MM.1S (cell line): ENCODE measurements around the gene CYP26C1.

ENCODE experiments used
- DNase-seq: peaks from one replicate; pipeline ENCODE4 v3.0.0-alpha.2; 2015
- H2AFZ ChIP-seq: fragments of 300-600 bp; sonication (generic); 2 replicates; pipeline ENCODE4 v1.6.0; 2016; ENCODE audit warnings: antibody characterized with exemption, low read length
- H3F3A ChIP-seq: fragments of 300-600 bp; sonication (generic); 2 replicates; pipeline ENCODE4 v1.6.1; 2016; ENCODE audit warnings: mild to moderate bottlenecking, antibody characterized with exemption, low read length, moderate library complexity, mixed read lengths; ENCODE audit not compliant: insufficient read depth
- H3K27ac ChIP-seq: fragments of 300-600 bp; sonication (generic); 2 replicates; pipeline ENCODE4 v1.5.1; 2016; ENCODE audit warnings: mild to moderate bottlenecking, low read length
- H3K27me3 ChIP-seq: fragments of 300-600 bp; sonication (generic); replicated peaks from 2 replicates; pipeline ENCODE4 v1.6.0; 2016; ENCODE audit warnings: low read length; ENCODE audit not compliant: insufficient read depth
- H3K36me3 ChIP-seq: fragments of 300-600 bp; sonication (generic); replicated peaks from 2 replicates; pipeline ENCODE4 v1.6.1; 2016; ENCODE audit warnings: mild to moderate bottlenecking, low read length, mixed read lengths; ENCODE audit not compliant: insufficient read depth
- H3K4me1 ChIP-seq: fragments of 300-600 bp; sonication (generic); 2 replicates; pipeline ENCODE4 v1.6.1; 2016; ENCODE audit warnings: low read length, mixed read lengths
- H3K4me2 ChIP-seq: fragments of 300-600 bp; sonication (generic); 2 replicates; pipeline ENCODE4 v1.6.0; 2016; ENCODE audit warnings: low read depth, low read length
- H3K4me3 ChIP-seq: fragments of 300-600 bp; sonication (generic); 2 replicates; pipeline ENCODE4 v1.5.1; 2016; ENCODE audit warnings: low read length, mixed read lengths
- H3K79me2 ChIP-seq: fragments of 300-600 bp; sonication (generic); 2 replicates; pipeline ENCODE4 v1.6.1; 2016; ENCODE audit warnings: mixed run types, low read length, mixed read lengths
- H3K9ac ChIP-seq: fragments of 300-600 bp; sonication (generic); 2 replicates; pipeline ENCODE4 v1.6.1; 2016; ENCODE audit warnings: low read length, mixed read lengths
- H3K9me2 ChIP-seq: fragments of 300-600 bp; sonication (generic); replicated peaks from 2 replicates; pipeline ENCODE4 v1.6.1; 2016; ENCODE audit warnings: mild to moderate bottlenecking, low read length, mixed read lengths; ENCODE audit not compliant: insufficient read depth
- H3K9me3 ChIP-seq: fragments of 300-600 bp; sonication (generic); replicated peaks from 2 replicates; pipeline ENCODE4 v1.6.1; 2016; ENCODE audit warnings: mild to moderate bottlenecking, low read length, mixed read lengths; ENCODE audit not compliant: insufficient read depth
- H4K20me1 ChIP-seq: fragments of 300-600 bp; sonication (generic); 2 replicates; pipeline ENCODE4 v1.6.1; 2016; ENCODE audit warnings: mild to moderate bottlenecking, low read length, moderate library complexity, mixed read lengths; ENCODE audit not compliant: insufficient read depth
- CTCF ChIP-seq: fragments of 300-600 bp; sonication (generic); IDR thresholded peaks from 2 replicates; pipeline ENCODE4 v1.5.1; 2016; ENCODE audit warnings: antibody characterized with exemption, low read length, mixed read lengths
- EZH2 ChIP-seq: fragments of 300-600 bp; sonication (generic); optimal IDR thresholded peaks from 2 replicates; pipeline ENCODE3; 2017; ENCODE audit warnings: low read depth, mild to moderate bottlenecking, antibody characterized with exemption, low read length, mixed read lengths
- EZH2phosphoT487 ChIP-seq: fragments of 300-600 bp; sonication (generic); IDR thresholded peaks from 2 replicates; pipeline ENCODE4 v1.6.1; 2018; ENCODE audit warnings: antibody characterized with exemption, low read length

Gene CYP26C1

GRCh38 chr10:93026072-93026471 is 34.5 kb upstream of the CYP26C1 start:
- Histone ChIP-seq H3K4me1 (peaks cover 5% of the 10 kb centered on the region), H3K27me3 (no peaks in the 10 kb centered on the region), H3K79me2 (no peaks in the 10 kb centered on the region), H3F3A (peaks cover 2% of the 10 kb centered on the region; the same call in 1 of the 2 replicates), H3K9me3 (no peaks in the 10 kb centered on the region), H3K4me2 (no peak overlapping the region), H2AFZ (no peak overlapping the region), H4K20me1 (no peaks in the 10 kb centered on the region), H3K36me3 (no peaks in the 10 kb centered on the region), H3K9me2 (no peaks in the 10 kb centered on the region), H3K4me3 (no peak overlapping the region), H3K9ac (no peak overlapping the region), H3K27ac (no peak overlapping the region)
- TF ChIP-seq EZH2 = no peak
- no peak for TF ChIP-seq EZH2phosphoT487
- no peak for TF ChIP-seq CTCF
- no peak for DNase-seq

- H3F3A ChIP-seq = peaks cover 13% of the 10 kb centered on the region
- TF ChIP-seq EZH2 = no peak
- no peak for TF ChIP-seq EZH2phosphoT487
- no peak for TF ChIP-seq CTCF
- H3K9me2 ChIP-seq = no peaks in the 10 kb centered on the region
- H4K20me1 ChIP-seq = no peaks in the 10 kb centered on the region
- no peak overlapping the region for H3K4me2 ChIP-seq
- H2AFZ ChIP-seq = no peak overlapping the region
- no peak overlapping the region for H3K4me3 ChIP-seq
- no peak overlapping the region for H3K27ac ChIP-seq
- H3K9me3 ChIP-seq = no peaks in the 10 kb centered on the region
- DNase-seq = no peak
- H3K79me2 ChIP-seq = no peaks in the 10 kb centered on the region
- H3K4me1 ChIP-seq = peaks cover 15% of the 10 kb centered on the region
- H3K36me3 ChIP-seq = no peaks in the 10 kb centered on the region
- H3K9ac ChIP-seq = no peak overlapping the region
- no peaks in the 10 kb centered on the region for H3K27me3 ChIP-seq
Measured at GRCh38 chr10:93027508-93027907, 33.1 kb upstream of the CYP26C1 start.

DNA sequence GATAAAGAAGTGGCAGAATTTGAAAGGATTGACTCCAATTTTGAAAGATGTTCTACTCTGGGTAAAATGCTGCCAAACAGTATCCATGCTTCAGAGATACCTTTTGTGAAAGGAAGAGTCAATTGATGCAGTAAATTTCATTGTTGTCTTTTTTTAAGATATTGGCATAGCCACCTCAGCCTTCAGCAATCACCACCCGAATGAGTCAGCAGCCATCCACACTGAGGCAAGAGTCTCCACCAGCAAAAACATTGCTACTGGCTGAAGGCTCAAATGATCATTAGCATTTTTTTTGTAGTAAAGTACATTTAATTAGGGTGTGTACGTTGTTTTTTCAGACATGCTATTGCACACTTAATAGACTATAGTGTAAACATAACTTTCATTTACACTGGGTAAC is 31.7 kb upstream of the CYP26C1 start:
- Histone ChIP-seq H3K27me3 (no peaks in the 10 kb centered on the region), H3K36me3 (no peaks in the 10 kb centered on the region), H3K9me3 (no peaks in the 10 kb centered on the region), H3K9me2 (no peaks in the 10 kb centered on the region), H2AFZ (no peak overlapping the region), H4K20me1 (no peaks in the 10 kb centered on the region), H3F3A (peaks cover 20% of the 10 kb centered on the region), H3K4me1 (peaks cover 29% of the 10 kb centered on the region), H3K27ac (no peak overlapping the region), H3K9ac (no peak overlapping the region), H3K4me3 (no peak overlapping the region), H3K4me2 (no peak overlapping the region), H3K79me2 (no peaks in the 10 kb centered on the region)
- no peak for DNase-seq
- TF ChIP-seq CTCF = no peak
- no peak for TF ChIP-seq EZH2phosphoT487
- TF ChIP-seq EZH2 = no peak
